Skeletal muscle tissue (tissue), 4 donors: ENCODE results near the gene BORCS6. TPM values are rescaled to one million over a fixed set of nuclear protein-coding genes. Genes with fewer than 3 reads are reported as not detected.

Experiments
- H3K27ac ChIP-seq: one replicate; pipeline ENCODE4 v1.7.0; 2013; ENCODE audit warnings: mild to moderate bottlenecking, low read depth, low read length, inconsistent platforms
- H3K27me3 ChIP-seq, 3 donors: one replicate each; pipeline ENCODE4 v1.7.0; 2013; ENCODE audit warnings: low read length in 3 of 3; ENCODE audit not compliant: control insufficient read depth in 3 of 3, insufficient read depth in 3 of 3
- H3K36me3 ChIP-seq, 3 donors: one replicate each; pipeline ENCODE4 v1.7.0; 2013; ENCODE audit warnings: low read length in 3 of 3; ENCODE audit not compliant: control insufficient read depth in 3 of 3, insufficient read depth in 3 of 3
- H3K4me1 ChIP-seq, 3 donors: one replicate each; pipeline ENCODE4 v1.7.0; 2013; ENCODE audit warnings: low read length in 3 of 3, mild to moderate bottlenecking in 3 of 3; ENCODE audit not compliant: control insufficient read depth in 3 of 3, insufficient read depth in 3 of 3
- H3K4me3 ChIP-seq, 3 donors: one replicate each; pipeline ENCODE4 v1.7.0; 2013; ENCODE audit warnings: low read length in 3 of 3
- H3K9ac ChIP-seq, 3 donors: one replicate each; pipeline ENCODE4 v1.7.0; 2013; ENCODE audit warnings: low read length in 3 of 3, mild to moderate bottlenecking in 3 of 3, moderate library complexity in 2 of 3, low read depth in 1 of 3
- H3K9me3 ChIP-seq, 3 donors: one replicate each; pipeline ENCODE4 v1.7.0; 2013; ENCODE audit warnings: low read length in 3 of 3; ENCODE audit not compliant: control insufficient read depth in 3 of 3
- total RNA-seq: library from RNA; depleted of rRNA; stranded (reverse); fragments of >200 nt; gene quantifications from one replicate; pipeline ENCODE4 v1.2.3, GENCODE V29; 2014
- donor health status: Osteomylitis.

BORCS6 gene
- total RNA-seq, 1 donor from 2014 or later = 4.7 TPM

- peaks cover 52 to 65% (median 57%) of the 10 kb centered on the region in 3 donors for H3K4me1 ChIP-seq
- peak overlapping the region; percentile 100 for H3K27ac ChIP-seq
- peak overlapping the region; percentile 98 to 100 (median 99) for H3K4me3 ChIP-seq
These were observed 34.6 kb downstream of the BORCS6 start for GRCh38 chr17:8155231-8155995.

GRCh38 chr17:8154608-8155155, 35.3 kb downstream of the BORCS6 start:
- no peaks in the 10 kb centered on the region for H3K27me3 ChIP-seq
- H3K4me1 ChIP-seq = peaks cover 58 to 68% (median 64%) of the 10 kb centered on the region in 3 donors
- peak overlapping the region; percentile 98 to 100 (median 99) for H3K4me3 ChIP-seq
- H3K36me3 ChIP-seq = peaks cover 13 to 23% (median 22%) of the 10 kb centered on the region in 3 donors
- no peaks in the 10 kb centered on the region for H3K9me3 ChIP-seq
- H3K27ac ChIP-seq = peak overlapping the region; percentile 100
- H3K9ac ChIP-seq = peak overlapping the region; percentile 100

More at GRCh38 chr17:8155231-8155995, 34.6 kb downstream of the BORCS6 start:
- Histone ChIP-seq H3K36me3 (peaks cover 12 to 20% (median 20%) of the 10 kb centered on the region in 3 donors), H3K27me3 (no peaks in the 10 kb centered on the region), H3K9ac (peak overlapping the region; percentile 100), H3K9me3 (no peaks in the 10 kb centered on the region)

DNA sequence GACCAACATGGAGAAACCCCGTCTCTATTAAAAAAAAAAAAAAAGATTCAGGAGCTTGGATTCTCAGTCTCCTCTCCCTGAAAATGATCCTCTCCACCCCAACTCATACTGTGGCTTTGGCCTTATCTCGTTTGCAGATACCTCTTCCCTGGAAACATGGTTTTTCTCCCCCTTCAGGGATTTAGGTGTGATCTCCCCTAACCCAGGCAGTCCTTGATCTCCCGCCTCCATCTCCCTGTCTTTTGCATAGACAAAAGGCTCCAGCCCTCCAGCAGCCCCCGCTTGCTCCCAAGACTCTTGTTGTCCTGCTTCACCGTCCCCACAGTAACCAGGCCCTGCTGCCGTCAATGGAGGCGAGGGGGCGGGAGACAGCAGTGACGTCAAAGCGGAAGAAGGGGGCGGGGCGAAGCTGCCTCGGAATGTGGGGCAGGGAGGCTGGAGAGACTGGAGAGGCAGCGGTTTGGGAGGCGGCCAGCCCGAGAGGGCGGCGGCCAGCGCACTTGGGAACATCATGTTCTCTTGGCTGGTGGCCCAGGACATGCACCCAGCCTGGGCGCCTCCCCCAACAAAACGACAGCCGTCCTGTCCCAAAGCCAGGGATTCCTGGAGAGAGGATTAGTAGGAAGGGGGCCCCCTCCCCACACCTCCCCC, 35.9 kb downstream of the BORCS6 start:
- Histone ChIP-seq H3K4me3 (peak overlapping the region; percentile 98 to 100 (median 99)), H3K9ac (peak overlapping the region; percentile 100), H3K36me3 (peaks cover 19 to 25% (median 23%) of the 10 kb centered on the region in 3 donors), H3K4me1 (peaks cover 59 to 68% (median 65%) of the 10 kb centered on the region in 3 donors), H3K9me3 (no peaks in the 10 kb centered on the region), H3K27ac (peak overlapping the region; percentile 100), H3K27me3 (no peaks in the 10 kb centered on the region)

GRCh38 chr17:8153525-8153956, 36.4 kb downstream of the BORCS6 start:
- Histone ChIP-seq H3K4me1 (peaks cover 60 to 70% (median 66%) of the 10 kb centered on the region in 3 donors), H3K27me3 (no peaks in the 10 kb centered on the region), H3K9me3 (no peaks in the 10 kb centered on the region), H3K4me3 (peak overlapping the region; percentile 89 to 94 (median 90)), H3K27ac (peak overlapping the region; percentile 100), H3K36me3 (peaks cover 23 to 29% (median 28%) of the 10 kb centered on the region in 3 donors), H3K9ac (peak overlapping the region; percentile 86 to 100 (median 100))

- H3K9ac ChIP-seq = peak overlapping the region; percentile 67 to 100 (median 100)
- H3K4me3 ChIP-seq = peak overlapping the region; percentile 89 to 94 (median 90)
- H3K27me3 ChIP-seq = no peaks in the 10 kb centered on the region
- no peaks in the 10 kb centered on the region for H3K9me3 ChIP-seq
- peaks cover 62 to 73% (median 66%) of the 10 kb centered on the region in 3 donors for H3K4me1 ChIP-seq
- peak overlapping the region; percentile 100 for H3K27ac ChIP-seq
- H3K36me3 ChIP-seq = peaks cover 28 to 34% (median 33%) of the 10 kb centered on the region in 3 donors
These were observed 36.9 kb downstream of the BORCS6 start for GRCh38 chr17:8153031-8153451.

- Histone ChIP-seq H3K4me3 (peak within 1 kb of the TSS; percentile 89 to 94 (median 90)), H3K4me1 (peaks cover 65 to 81% (median 69%) of the 10 kb centered on the region in 3 donors), H3K27ac (peak within 1 kb of the TSS; percentile 100), H3K9me3 (no peaks in the 10 kb centered on the region), H3K9ac (peak within 1 kb of the TSS; percentile 98 to 100 (median 100)), H3K36me3 (peaks cover 36 to 42% (median 41%) of the 10 kb centered on the region in 3 donors), H3K27me3 (no peaks in the 10 kb centered on the region)
These were observed 37.7 kb downstream of the BORCS6 start, which contains the start of gene PER1 for GRCh38 chr17:8152112-8152775. PER1 (minus strand) TSS chr17:8152404; CDS start chr17:8150706, 1,698 bp downstream.

- no peaks in the 10 kb centered on the region for H3K9me3 ChIP-seq
- peaks cover 60 to 81% (median 70%) of the 10 kb centered on the region in 3 donors for H3K4me1 ChIP-seq
- H3K9ac ChIP-seq = peak overlapping the region; percentile 96 to 100 (median 98)
- peak overlapping the region; percentile 89 to 94 (median 90) for H3K4me3 ChIP-seq
- H3K27ac ChIP-seq = peak overlapping the region; percentile 100
- no peaks in the 10 kb centered on the region for H3K27me3 ChIP-seq
- peaks cover 42 to 47% (median 46%) of the 10 kb centered on the region in 3 donors for H3K36me3 ChIP-seq
These were observed 38.3 kb downstream of the BORCS6 start for GRCh38 chr17:8151641-8152111.

- Histone ChIP-seq H3K4me1 (peaks cover 60 to 86% (median 75%) of the 10 kb centered on the region in 3 donors), H3K9ac (peak overlapping the region; percentile 96 to 100 (median 98))
These were observed 38.8 kb downstream of the BORCS6 start for GRCh38 chr17:8151120-8151640.

More at GRCh38 chr17:8151120-8151640, 38.8 kb downstream of the BORCS6 start:
- Histone ChIP-seq H3K9me3 (no peaks in the 10 kb centered on the region), H3K36me3 (peaks cover 47 to 52% (median 51%) of the 10 kb centered on the region in 3 donors), H3K27ac (peak overlapping the region; percentile 100), H3K27me3 (no peaks in the 10 kb centered on the region), H3K4me3 (peak overlapping the region; percentile 89 to 94 (median 90))
